Lower leg skin (tissue), 4 donors: ENCODE data around the gene ADSS1. TPM values are rescaled to one million over a fixed set of nuclear protein-coding genes. Genes with fewer than 3 reads are reported as not detected.
"Not testable (repeated sequence)": the region's sequence is repeated elsewhere in the genome, so short reads cannot be mapped to it uniquely, and the experiment has no call there.

Experiments used
- DNase-seq, 2 donors: peaks; one replicate each; pipeline ENCODE4 v3.0.0-alpha.2; 2019; ENCODE audit warnings: low spot score in 2 of 2
- H3K4me3 ChIP-seq: fragments of 200-600 bp; sonication (generic); 2 replicates; pipeline ENCODE4 v1.5.1; 2017; ENCODE audit warnings: mild to moderate bottlenecking, low read depth; ENCODE audit not compliant: poor library complexity, severe bottlenecking
- CTCF ChIP-seq, 3 donors: fragments of 450-650 bp; IDR thresholded peaks; one replicate each; pipeline ENCODE4 v1.5.1; 2016; ENCODE audit warnings: antibody characterized with exemption in 3 of 3, mild to moderate bottlenecking in 3 of 3, moderate library complexity in 2 of 3
- POLR2A ChIP-seq, 2 donors: fragments of 450-650 bp; IDR thresholded peaks; one replicate each; pipeline ENCODE4 v1.6.1; 2016 to 2017; ENCODE audit warnings: antibody characterized with exemption in 2 of 2, mild to moderate bottlenecking in 1 of 2, moderate library complexity in 1 of 2
- whole genome bisulfite sequencing, 2 donors: methylation state at CpG; one replicate each; pipeline ENCODE4 v1.1.5; 2018; 5-methylcytosine and 5-hydroxymethylcytosine counted together
- intact Hi-C: fragments of 100-400 bp; cut with DNase I; formaldehyde crosslinking; loops from one replicate; pipeline ENCODE4 v1.15.0; 2023; ENCODE audit warnings: low total_unique reads
- total RNA-seq, 4 donors: library from RNA; depleted of rRNA; stranded (reverse); fragments of >200 nt; gene quantifications; one replicate each; pipeline ENCODE4 v1.1.0, GENCODE V29; 2016

ADSS1 gene
- total RNA-seq, 4 donors from 2014 or later = 5.5 to 8.7 (median 7.2) TPM

- DNase-seq = no peak
- 79 to 87% methylated on average over 20 of the region's 21 CpGs for WGBS, 2 donors
- TF ChIP-seq POLR2A (IDR thresholded peaks at IDR 0.05) (no peak), CTCF (IDR thresholded peaks at IDR 0.05) (no peak)
- intact Hi-C loops = no loop called here
- no peak overlapping the region for H3K4me3 ChIP-seq
These were observed 2.8 kb downstream of the ADSS1 start for GRCh38 chr14:104726600-104727451.

GRCh38 chr14:104728631-104729030 is 4.6 kb downstream of the ADSS1 start:
- H3K4me3 ChIP-seq = no peak overlapping the region
- TF ChIP-seq CTCF (IDR thresholded peaks at IDR 0.05) (no peak), POLR2A (IDR thresholded peaks at IDR 0.05) (no peak)
- intact Hi-C loops = no loop called here
- DNase-seq = no peak
- 86% methylated on average over 15 to 17 of the region's 17 CpGs for WGBS, 2 donors

GRCh38 chr14:104729176-104729834 is 5.3 kb downstream of the ADSS1 start:
- H3K4me3 ChIP-seq, intact Hi-C loops, DNase-seq: not testable (repeated sequence)
- 88 to 91% methylated on average over 25 to 36 of the region's 73 CpGs for WGBS, 2 donors

GRCh38 chr14:104729835-104730181 is 5.8 kb downstream of the ADSS1 start:
- intact Hi-C loops = no loop called here
- DNase-seq = no peak
- no peak overlapping the region for H3K4me3 ChIP-seq
- 82 to 95% methylated on average over 10 to 14 of the region's 16 CpGs for WGBS, 2 donors
- no peak for TF ChIP-seq POLR2A (IDR thresholded peaks at IDR 0.05)
- TF ChIP-seq CTCF (IDR thresholded peaks at IDR 0.05) = no peak

GRCh38 chr14:104730487-104730886 is 6.5 kb downstream of the ADSS1 start:
- no peak for DNase-seq
- intact Hi-C loops = no loop called here
- H3K4me3 ChIP-seq = no peak overlapping the region
- no peak for TF ChIP-seq POLR2A (IDR thresholded peaks at IDR 0.05)
- WGBS, 2 donors = 74% methylated on average over 5 of the region's 5 CpGs

GRCh38 chr14:104731320-104732294 is 7.6 kb downstream of the ADSS1 start:
- DNase-seq = no peak
- no peak overlapping the region for H3K4me3 ChIP-seq
- TF ChIP-seq CTCF (IDR thresholded peaks at IDR 0.05) (no peak), POLR2A (IDR thresholded peaks at IDR 0.05) (no peak)
- intact Hi-C loops = no loop called here
- 89 to 92% methylated on average over 17 to 18 of the region's 18 CpGs for WGBS, 2 donors
